Stimulated activated effector memory CD8-positive, alpha-beta T cell treated with anti-CD3 and anti-CD28 coated beads, Interleukin-12 subunit alpha, Interleukin-12 subunit beta, amount 100 ng/mL, for 72 hours (primary cell): ENCODE results near the gene CCDC28B.

Experiments
- ATAC-seq: fragments of 150-1000 bp; cut with Tn5 transposase; 2 replicates; pipeline ENCODE4 v1.10.0; 2021
- DNase-seq, 2 donors: peaks; one replicate each; pipeline ENCODE4 v3.0.0; 2021 to 2022; ENCODE audit warnings: low spot score in 2 of 2
- H3K27ac Mint-ChIP-seq: one replicate; pipeline ENCODE4 v1.8.0; 2022; ENCODE audit warnings: mild to moderate bottlenecking, mixed read lengths
- H3K36me3 Mint-ChIP-seq: one replicate; pipeline ENCODE4 v1.8.0; 2022; ENCODE audit warnings: mild to moderate bottlenecking, mixed read lengths
- H3K4me1 Mint-ChIP-seq: one replicate; pipeline ENCODE4 v1.8.0; 2022; ENCODE audit warnings: mixed read lengths
- H3K4me3 Mint-ChIP-seq: one replicate; pipeline ENCODE4 v1.8.0; 2022; ENCODE audit warnings: mild to moderate bottlenecking, mixed read lengths
- H3K9me3 Mint-ChIP-seq: one replicate; pipeline ENCODE4 v1.8.0; 2022; ENCODE audit warnings: mixed read lengths

The CCDC28B gene

DNA sequence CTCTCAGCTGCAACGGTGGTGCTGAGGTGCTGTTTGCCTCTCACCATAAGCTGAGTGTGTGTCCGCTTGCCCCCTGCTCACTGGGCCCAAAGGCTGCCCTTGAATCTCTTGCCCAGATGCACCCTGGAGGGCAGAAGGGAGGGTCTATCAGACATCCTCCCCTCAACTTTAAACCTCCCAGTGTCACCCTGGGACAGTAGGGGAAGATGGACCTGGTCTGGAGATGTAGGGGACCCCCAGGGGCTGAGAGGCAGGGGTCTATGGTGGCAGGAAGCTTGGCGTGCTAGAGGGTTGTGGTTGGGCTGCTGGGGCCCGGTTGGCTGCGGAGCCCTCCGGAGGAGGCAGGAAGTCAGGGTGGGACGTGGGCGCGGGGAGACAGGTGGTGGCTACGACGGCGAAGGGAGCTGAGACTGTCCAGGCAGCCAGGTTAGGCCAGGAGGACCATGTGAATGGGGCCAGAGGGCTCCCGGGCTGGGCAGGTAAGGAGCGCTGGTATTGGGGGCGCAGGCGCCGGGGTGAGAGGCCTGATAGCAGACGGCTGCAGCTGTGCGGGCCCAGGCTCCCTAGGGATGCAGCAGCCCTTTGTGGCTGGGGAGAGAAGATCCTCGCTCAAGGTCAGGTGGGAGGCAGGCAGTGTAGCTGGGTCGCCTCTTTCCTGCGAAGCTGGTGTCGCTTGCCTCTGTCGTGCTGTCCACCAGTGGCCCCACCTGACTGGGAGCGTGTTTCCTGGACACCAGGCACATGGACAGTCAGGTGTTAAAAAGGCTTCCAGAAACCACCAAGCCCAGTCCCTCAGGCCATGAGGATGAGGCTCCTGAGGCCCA is 50.7 kb downstream of the CCDC28B start, which contains the start of gene LCK:
Gene LCK, plus strand, starts transcription at position 373 of the 824 bp plus-strand sequence. CDS start 23,065 bp downstream, outside the sequence.
- Mint-ChIP-seq H3K4me3 (peak within 1 kb of the TSS; percentile 95), H3K4me1 (peaks cover 74% of the 10 kb centered on the region), H3K36me3 (peaks cover 44% of the 10 kb centered on the region), H3K9me3 (no peaks in the 10 kb centered on the region), H3K27ac (peak within 1 kb of the TSS; percentile 94)
- DNase-seq = peak in 1 of 2 donors; percentile 88
- peak; percentile 63 for ATAC-seq
